Neuronal stem cell (in vitro differentiated cells): ENCODE data around the gene GIGYF2.

ENCODE experiments used
- DNase-seq: peaks from one replicate; pipeline ENCODE4 v3.0.0-alpha.2; 2013; ENCODE audit warnings: low spot score
- H2AFZ ChIP-seq: one replicate; pipeline ENCODE4 v1.6.1; 2013; ENCODE audit warnings: mild to moderate bottlenecking, low read length, inconsistent platforms
- H2AK5ac ChIP-seq: 2 replicates; pipeline ENCODE4 v1.6.1; 2013; ENCODE audit warnings: low read depth, mild to moderate bottlenecking, inconsistent platforms, low read length, moderate library complexity, mixed read lengths
- H2BK120ac ChIP-seq: 2 replicates; pipeline ENCODE4 v1.6.1; 2013; ENCODE audit warnings: low read depth, mild to moderate bottlenecking, inconsistent platforms, low read length, moderate library complexity, mixed read lengths
- H2BK12ac ChIP-seq: one replicate; pipeline ENCODE4 v1.6.1; 2013; ENCODE audit warnings: low read length, inconsistent platforms
- H2BK15ac ChIP-seq: 2 replicates; pipeline ENCODE4 v1.6.1; 2013; ENCODE audit warnings: mild to moderate bottlenecking, low read length, inconsistent platforms, mixed read lengths
- H2BK5ac ChIP-seq: one replicate; pipeline ENCODE4 v1.6.1; 2013; ENCODE audit warnings: inconsistent platforms, mild to moderate bottlenecking, low read length, moderate library complexity
- H3K14ac ChIP-seq: one replicate; pipeline ENCODE4 v1.6.1; 2013; ENCODE audit warnings: low read length, inconsistent platforms
- H3K18ac ChIP-seq: 2 replicates; pipeline ENCODE4 v1.6.1; 2013; ENCODE audit warnings: low read length, inconsistent platforms
- H3K23ac ChIP-seq: 2 replicates; pipeline ENCODE4 v1.6.1; 2013; ENCODE audit warnings: low read depth, mild to moderate bottlenecking, mixed read lengths, low read length, inconsistent platforms; ENCODE audit not compliant: poor library complexity
- H3K27ac ChIP-seq: replicated peaks from 3 replicates; pipeline ENCODE4 v1.5.1; 2013; ENCODE audit warnings: low read length, inconsistent platforms
- H3K27me3 ChIP-seq, 3 experiments: 2 replicates each; pipeline ENCODE4 v1.6.1; 2013; ENCODE audit warnings: low read length in 3 of 3, mild to moderate bottlenecking in 2 of 3, inconsistent platforms in 1 of 3, low read depth in 1 of 3, mixed read lengths in 1 of 3, moderate library complexity in 1 of 3; ENCODE audit not compliant: control insufficient read depth in 3 of 3, insufficient read depth in 3 of 3
- H3K36me3 ChIP-seq, 2 donors: replicated peaks in 1 of 2; 2 replicates each; pipeline ENCODE4 v1.6.1; 2013; ENCODE audit warnings: low read length in 2 of 2; ENCODE audit not compliant: control insufficient read depth in 2 of 2, insufficient read depth in 2 of 2
- H3K4ac ChIP-seq: 2 replicates; pipeline ENCODE4 v1.6.1; 2013; ENCODE audit warnings: inconsistent platforms, mild to moderate bottlenecking, low read length, moderate library complexity
- H3K4me1 ChIP-seq, 2 donors: 1 replicate in 1 of 2; 2 replicates in 1 of 2; pipeline ENCODE4 v1.6.1; 2013; ENCODE audit warnings: low read length in 2 of 2, low read depth in 1 of 2; ENCODE audit not compliant: control insufficient read depth in 2 of 2, insufficient read depth in 1 of 2
- H3K4me2 ChIP-seq: one replicate; pipeline ENCODE4 v1.6.1; 2013; ENCODE audit warnings: mild to moderate bottlenecking, low read length, inconsistent platforms; ENCODE audit not compliant: insufficient read depth, poor library complexity, severe bottlenecking
- H3K4me3 ChIP-seq, 2 donors: 2 replicates each; pipeline ENCODE4 v1.5.1; 2013; ENCODE audit warnings: low read length in 2 of 2, mild to moderate bottlenecking in 2 of 2, inconsistent platforms in 1 of 2, moderate library complexity in 1 of 2
- H3K79me1 ChIP-seq: one replicate; pipeline ENCODE4 v1.6.1; 2013; ENCODE audit warnings: low read depth, mild to moderate bottlenecking, inconsistent platforms, low read length, moderate library complexity
- H3K9ac ChIP-seq: one replicate; pipeline ENCODE4 v1.6.1; 2013; ENCODE audit warnings: mild to moderate bottlenecking, low read depth, low read length, inconsistent platforms; ENCODE audit not compliant: poor library complexity
- H3K9me3 ChIP-seq, 2 donors: replicated peaks in 1 of 2; 2 replicates each; pipeline versions ENCODE3 to v1.6.1; 2013; ENCODE audit warnings: low read length in 2 of 2, mild to moderate bottlenecking in 2 of 2, inconsistent platforms in 1 of 2, low read depth in 1 of 2, mixed read lengths in 1 of 2, moderate library complexity in 1 of 2; ENCODE audit not compliant: control insufficient read depth in 2 of 2, insufficient read depth in 1 of 2
- H4K8ac ChIP-seq: one replicate; pipeline ENCODE4 v1.6.1; 2013; ENCODE audit warnings: low read depth, mild to moderate bottlenecking, inconsistent platforms, low read length, moderate library complexity
- H4K91ac ChIP-seq: one replicate; pipeline ENCODE4 v1.6.1; 2013; ENCODE audit warnings: low read length, low read depth, mild to moderate bottlenecking, inconsistent platforms; ENCODE audit not compliant: poor library complexity
- WGBS, 2 donors: extraction: QIAGEN DNeasy Blood & Tissue Kit; methylation state at CpG; one replicate each; pipeline ENCODE4 v1.1.7; 2013; ENCODE audit warnings: missing lambda C conversion rate in 2 of 2, mixed read lengths in 1 of 2; ENCODE audit not compliant: insufficient read length in 2 of 2, insufficient replicate concordance in 1 of 2; ENCODE audit errors: extremely low coverage in 2 of 2; 5-methylcytosine and 5-hydroxymethylcytosine counted together

The GIGYF2 gene

GRCh38 chr2:232816657-232817056 is 119.5 kb downstream of the GIGYF2 start:
- no peak overlapping the region for H2BK5ac ChIP-seq
- H4K8ac ChIP-seq: no peak overlapping the region
- no peaks in the 10 kb centered on the region for H3K79me1 ChIP-seq
- H3K9me3 ChIP-seq: no peaks in the 10 kb centered on the region
- no peak overlapping the region for H2BK12ac ChIP-seq
- H3K36me3 ChIP-seq: peaks cover 19 to 98% of the 10 kb centered on the region in 2 donors
- no peak overlapping the region for H2AK5ac ChIP-seq
- H3K27ac ChIP-seq: no peak overlapping the region
- H3K27me3 ChIP-seq: no peaks in the 10 kb centered on the region
- no peak for DNase-seq
- no peak overlapping the region for H3K4me2 ChIP-seq
- H3K9ac ChIP-seq: no peak overlapping the region
- no peak overlapping the region for H3K4me3 ChIP-seq
- H2BK120ac ChIP-seq: no peak overlapping the region
- H2AFZ ChIP-seq: no peak overlapping the region
- no peak overlapping the region for H2BK15ac ChIP-seq
- no peak overlapping the region for H3K23ac ChIP-seq
- H3K4me1 ChIP-seq: no peaks in the 10 kb centered on the region
- no peak overlapping the region for H3K14ac ChIP-seq
- no peak overlapping the region for H3K18ac ChIP-seq
- WGBS, 2 donors: no CpG with 5 or more reads among the region's 10 CpGs
- no peak overlapping the region for H3K4ac ChIP-seq
- H4K91ac ChIP-seq: no peak overlapping the region

GRCh38 chr2:232817756-232818155 is 120.6 kb downstream of the GIGYF2 start:
- no peak overlapping the region for H2AFZ ChIP-seq
- H4K8ac ChIP-seq: no peak overlapping the region
- no peaks in the 10 kb centered on the region for H3K27me3 ChIP-seq
- no peaks in the 10 kb centered on the region for H3K79me1 ChIP-seq
- H2BK120ac ChIP-seq: no peak overlapping the region
- no peak overlapping the region for H3K18ac ChIP-seq
- no peak overlapping the region for H3K9ac ChIP-seq
- WGBS, 2 donors: no CpG with 5 or more reads among the region's 3 CpGs
- H3K9me3 ChIP-seq: no peaks in the 10 kb centered on the region
- no peak overlapping the region for H2BK15ac ChIP-seq
- peaks cover 18 to 98% of the 10 kb centered on the region in 2 donors for H3K36me3 ChIP-seq
- no peak overlapping the region for H3K27ac ChIP-seq
- no peak overlapping the region for H2BK12ac ChIP-seq
- H4K91ac ChIP-seq: no peak overlapping the region
- H3K4me2 ChIP-seq: no peak overlapping the region
- no peak overlapping the region for H3K4ac ChIP-seq
- no peak for DNase-seq
- H3K14ac ChIP-seq: no peak overlapping the region
- H3K4me1 ChIP-seq: no peaks in the 10 kb centered on the region
- H3K23ac ChIP-seq: no peak overlapping the region
- H2BK5ac ChIP-seq: no peak overlapping the region
- H2AK5ac ChIP-seq: no peak overlapping the region
- H3K4me3 ChIP-seq: no peak overlapping the region

- Histone ChIP-seq H2AK5ac (no peak overlapping the region), H3K18ac (no peak overlapping the region), H2BK12ac (no peak overlapping the region), H4K91ac (no peak overlapping the region), H3K27me3 (no peaks in the 10 kb centered on the region), H3K4ac (no peak overlapping the region), H3K9me3 (no peaks in the 10 kb centered on the region), H3K14ac (no peak overlapping the region), H3K27ac (no peak overlapping the region), H2BK5ac (no peak overlapping the region), H3K9ac (no peak overlapping the region), H3K36me3 (peaks cover 17 to 86% of the 10 kb centered on the region in 2 donors), H4K8ac (no peak overlapping the region), H3K4me3 (no peak overlapping the region), H2BK15ac (no peak overlapping the region), H3K4me1 (no peaks in the 10 kb centered on the region), H3K79me1 (no peaks in the 10 kb centered on the region), H2BK120ac (no peak overlapping the region), H3K4me2 (no peak overlapping the region), H3K23ac (no peak overlapping the region), H2AFZ (no peak overlapping the region)
- no CpG with 5 or more reads among the region's 3 CpGs for WGBS, 2 donors
- DNase-seq: no peak
Observed at GRCh38 chr2:232829988-232830387, 132.9 kb downstream of the GIGYF2 start.

- H3K4ac ChIP-seq: no peak overlapping the region
- peaks cover 19 to 90% of the 10 kb centered on the region in 2 donors for H3K36me3 ChIP-seq
- no peaks in the 10 kb centered on the region for H3K79me1 ChIP-seq
- H3K27ac ChIP-seq: no peak overlapping the region
- no peak overlapping the region for H2BK15ac ChIP-seq
- no peak overlapping the region for H3K9ac ChIP-seq
- no peak overlapping the region for H2AFZ ChIP-seq
- H2BK5ac ChIP-seq: no peak overlapping the region
- no peaks in the 10 kb centered on the region for H3K27me3 ChIP-seq
- no peak overlapping the region for H3K23ac ChIP-seq
- no peak overlapping the region for H4K8ac ChIP-seq
- no peak for DNase-seq
- H3K14ac ChIP-seq: no peak overlapping the region
- H3K4me3 ChIP-seq: no peak overlapping the region
- H4K91ac ChIP-seq: no peak overlapping the region
- H2BK12ac ChIP-seq: no peak overlapping the region
- no peak overlapping the region for H2BK120ac ChIP-seq
- WGBS, 2 donors: no CpG with 5 or more reads among the region's 3 CpGs
- H3K9me3 ChIP-seq: no peaks in the 10 kb centered on the region
- H3K4me1 ChIP-seq: no peaks in the 10 kb centered on the region
- H3K4me2 ChIP-seq: no peak overlapping the region
- H2AK5ac ChIP-seq: no peak overlapping the region
- H3K18ac ChIP-seq: no peak overlapping the region
Observed at GRCh38 chr2:232831496-232831895, 134.4 kb downstream of the GIGYF2 start.
